A204.1 (cell line): ENCODE results near the gene RREB1.

Experiments
- FAIRE-seq: peaks from 2 replicates; lab custom pipeline; 2012; peaks lifted over from hg19 to GRCh38; lab: Jason Lieb, UNC

RREB1 gene

GRCh38 chr6:7165002-7165889 is 57.5 kb downstream of the RREB1 start:
- FAIRE-seq: no peak

GRCh38 chr6:7165890-7166267 is 58.1 kb downstream of the RREB1 start:
- FAIRE-seq: no peak

- FAIRE-seq: no peak
Observed at GRCh38 chr6:7166410-7167293, 58.9 kb downstream of the RREB1 start.

- no peak for FAIRE-seq
Observed at GRCh38 chr6:7169296-7169721, 61.5 kb downstream of the RREB1 start.

GRCh38 chr6:7170117-7170732 is 62.5 kb downstream of the RREB1 start:
- no peak for FAIRE-seq

GRCh38 chr6:7171119-7171518 is 63.4 kb downstream of the RREB1 start:
- no peak for FAIRE-seq

GRCh38 chr6:7171733-7172132 is 64.0 kb downstream of the RREB1 start:
- FAIRE-seq: no peak

- no peak for FAIRE-seq
Observed at GRCh38 chr6:7172649-7173048, 64.9 kb downstream of the RREB1 start.

- FAIRE-seq: no peak
Observed at GRCh38 chr6:7173843-7174503, 66.2 kb downstream of the RREB1 start.

GRCh38 chr6:7175462-7175861 is 67.7 kb downstream of the RREB1 start:
- no peak for FAIRE-seq

- FAIRE-seq: no peak
Observed at GRCh38 chr6:7176208-7176607, 68.4 kb downstream of the RREB1 start.

GRCh38 chr6:7178280-7178679 is 70.5 kb downstream of the RREB1 start:
- no peak for FAIRE-seq

- FAIRE-seq: no peak
Observed at GRCh38 chr6:7180751-7181150, 73.0 kb downstream of the RREB1 start.

GRCh38 chr6:7183707-7184106 is 75.9 kb downstream of the RREB1 start:
- no peak for FAIRE-seq

GRCh38 chr6:7184502-7184901 is 76.7 kb downstream of the RREB1 start:
- no peak for FAIRE-seq

- FAIRE-seq: no peak
Observed at GRCh38 chr6:7185561-7185960, 77.8 kb downstream of the RREB1 start.

GRCh38 chr6:7188492-7188891 is 80.7 kb downstream of the RREB1 start:
- no peak for FAIRE-seq

- FAIRE-seq: no peak
Observed at GRCh38 chr6:7189101-7189758, 81.5 kb downstream of the RREB1 start.

- FAIRE-seq: no peak
Observed at GRCh38 chr6:7190791-7191190, 83.0 kb downstream of the RREB1 start.

- FAIRE-seq: no peak
Observed at GRCh38 chr6:7193122-7193521, 85.4 kb downstream of the RREB1 start.

GRCh38 chr6:7194657-7195056 is 86.9 kb downstream of the RREB1 start:
- FAIRE-seq: no peak
